Measurements from ENCODE around the gene LPCAT1.

GRCh38 chr5:1537603-1538154 is 13.9 kb upstream of the LPCAT1 start:
- TF ChIP-seq CTCF (conservative IDR thresholded peaks at IDR 0.05) (no peak), ZFX (IDR thresholded peaks at IDR 0.05) (no peak)

Data from C4-2B (cell line).